ENCODE measurements around the gene LAMA4.

DNA sequence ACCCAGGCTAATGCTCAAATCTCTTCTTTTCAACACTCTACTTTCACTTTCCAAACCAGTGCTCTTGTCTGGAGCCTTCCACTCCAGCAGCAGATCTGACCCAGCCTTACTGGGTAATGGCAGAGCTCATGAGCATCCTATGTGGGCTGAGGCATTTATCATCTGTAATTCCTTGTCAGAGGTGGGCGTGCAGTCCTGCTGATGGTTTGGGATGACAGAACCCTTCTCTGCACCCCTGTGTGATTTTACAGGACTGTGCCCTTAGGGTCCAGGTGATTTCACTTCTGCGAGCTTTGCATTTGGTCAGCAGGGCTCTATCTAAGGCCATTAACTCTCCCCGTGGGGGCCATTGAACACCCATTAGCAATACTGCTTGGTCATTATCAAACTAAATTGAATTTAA, 55.4 kb downstream of the LAMA4 start:
- TF ChIP-seq, protein P1, sequence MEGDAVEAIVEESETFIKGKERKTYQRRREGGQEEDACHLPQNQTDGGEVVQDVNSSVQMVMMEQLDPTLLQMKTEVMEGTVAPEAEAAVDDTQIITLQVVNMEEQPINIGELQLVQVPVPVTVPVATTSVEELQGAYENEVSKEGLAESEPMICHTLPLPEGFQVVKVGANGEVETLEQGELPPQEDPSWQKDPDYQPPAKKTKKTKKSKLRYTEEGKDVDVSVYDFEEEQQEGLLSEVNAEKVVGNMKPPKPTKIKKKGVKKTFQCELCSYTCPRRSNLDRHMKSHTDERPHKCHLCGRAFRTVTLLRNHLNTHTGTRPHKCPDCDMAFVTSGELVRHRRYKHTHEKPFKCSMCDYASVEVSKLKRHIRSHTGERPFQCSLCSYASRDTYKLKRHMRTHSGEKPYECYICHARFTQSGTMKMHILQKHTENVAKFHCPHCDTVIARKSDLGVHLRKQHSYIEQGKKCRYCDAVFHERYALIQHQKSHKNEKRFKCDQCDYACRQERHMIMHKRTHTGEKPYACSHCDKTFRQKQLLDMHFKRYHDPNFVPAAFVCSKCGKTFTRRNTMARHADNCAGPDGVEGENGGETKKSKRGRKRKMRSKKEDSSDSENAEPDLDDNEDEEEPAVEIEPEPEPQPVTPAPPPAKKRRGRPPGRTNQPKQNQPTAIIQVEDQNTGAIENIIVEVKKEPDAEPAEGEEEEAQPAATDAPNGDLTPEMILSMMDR (IDR thresholded peaks at IDR 0.05): no peak
- no peak for TF ChIP-seq EZH2 (IDR thresholded peaks at IDR 0.05)
- no peak for TF ChIP-seq EZH2phosphoT487 (IDR thresholded peaks at IDR 0.05)

All from neural progenitor cell (in vitro differentiated cells).